Measurements from ENCODE around the gene ABI3BP. TPM values are rescaled to one million over a fixed set of nuclear protein-coding genes. Genes with fewer than 3 reads are reported as not detected.

The ABI3BP gene
- total RNA-seq, 5 donors from 2014 or later (not counting 1 experiment from before 2014, with no cell fraction given) = 0.18 to 0.66 (median 0.43) TPM; not detected in 2

DNA sequence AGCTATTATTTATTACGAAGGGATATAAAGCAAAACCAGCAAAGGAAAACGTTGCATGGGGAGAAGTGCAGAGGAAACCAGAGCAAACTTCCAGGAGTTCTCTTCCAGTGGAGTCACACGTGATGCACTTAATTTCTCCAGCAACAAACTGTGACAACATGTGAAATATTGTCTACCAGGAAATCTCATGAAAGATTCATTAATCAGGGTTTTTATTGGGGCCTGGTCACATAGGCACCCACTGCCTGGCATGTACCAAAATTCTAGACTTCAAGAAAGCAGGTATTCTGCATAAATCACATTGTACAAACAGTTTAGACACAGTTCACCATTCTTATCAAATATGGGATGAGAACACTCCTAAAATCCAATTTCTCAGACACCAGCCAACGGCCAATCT lies 289.4 kb downstream of the ABI3BP start:
- Mint-ChIP-seq H3K4me1 (peaks cover 5 to 8% (median 7%) of the 10 kb centered on the region in 3 donors), H3K36me3 (no peaks in the 10 kb centered on the region), H3K4me3 (no peak overlapping the region), H3K9me3 (no peaks in the 10 kb centered on the region), H3K27me3 (peaks cover 19 to 21% of the 10 kb centered on the region in 2 donors), H3K27ac (no peak overlapping the region)
- no peak for ATAC-seq (replicated peaks in 1 of 4)
- CTCF ChIA-PET = no interaction called here
- H3K4me3 ChIP-seq (ENCODE audit: control insufficient read depth in 1 of 2, extremely low read depth in 1 of 2, low read length in 1 of 2) = no peak overlapping the region
- POLR2A ChIA-PET = no interaction called here
- 95% methylated on average over 3 of the region's 4 CpGs for WGBS (ENCODE audit: insufficient coverage)
- peaks cover 0 to 2% of the 10 kb centered on the region in 2 experiments for H3K27me3 ChIP-seq (replicated peaks in 1 of 2; ENCODE audit: control insufficient read depth in 2 of 2, extremely low read depth in 1 of 2, insufficient read depth in 2 of 2, low read length in 1 of 2)
- H3K27ac ChIP-seq (ENCODE audit: low read length) = no peak overlapping the region
- DNase-seq = no peak
- no peaks in the 10 kb centered on the region for H3K9me3 ChIP-seq
- peaks cover 0 to 6% of the 10 kb centered on the region in 2 experiments for H3K4me1 ChIP-seq (ENCODE audit: control insufficient read depth in 1 of 2, extremely low read depth in 1 of 2, insufficient read depth in 2 of 2, low read length in 2 of 2)
- no peaks in the 10 kb centered on the region for H3K36me3 ChIP-seq (ENCODE audit: control insufficient read depth in 2 of 2, extremely low read depth in 1 of 2, insufficient read depth in 1 of 2, low read length in 1 of 2)

- DNase-seq (no peak), ATAC-seq (replicated peaks in 1 of 4) (no peak)
- peaks cover 1 to 2% of the 10 kb centered on the region in 2 experiments for H3K27me3 ChIP-seq (replicated peaks in 1 of 2; ENCODE audit: control insufficient read depth in 2 of 2, extremely low read depth in 1 of 2, insufficient read depth in 2 of 2, low read length in 1 of 2)
- no CpG with 5 or more reads among the region's 5 CpGs for WGBS (ENCODE audit: insufficient coverage)
- H3K4me3 ChIP-seq (ENCODE audit: control insufficient read depth in 1 of 2, extremely low read depth in 1 of 2, low read length in 1 of 2) = no peak overlapping the region
- POLR2A ChIA-PET = interaction anchor here in 1 of 2 donors (0.6 kb wide), 2 partner anchors 12 to 61 kb away, joined by 3 read pairs; no protein-coding TSS in a partner anchor
- no peaks in the 10 kb centered on the region for H3K9me3 Mint-ChIP-seq
- no peak overlapping the region for H3K4me3 Mint-ChIP-seq
- H3K36me3 Mint-ChIP-seq = no peaks in the 10 kb centered on the region
- no peak overlapping the region for H3K27ac ChIP-seq (ENCODE audit: low read length)
- peaks cover 25 to 26% of the 10 kb centered on the region in 2 donors for H3K27me3 Mint-ChIP-seq
- no peaks in the 10 kb centered on the region for H3K36me3 ChIP-seq (ENCODE audit: control insufficient read depth in 2 of 2, extremely low read depth in 1 of 2, insufficient read depth in 1 of 2, low read length in 1 of 2)
- no peaks in the 10 kb centered on the region for H3K9me3 ChIP-seq
- no peak overlapping the region for H3K27ac Mint-ChIP-seq
- CTCF ChIA-PET = interaction anchor here in 1 of 2 donors (0.6 kb wide), 1 partner anchor 871 kb away, joined by 5 read pairs; no protein-coding TSS in a partner anchor
- no peaks in the 10 kb centered on the region for H3K4me1 ChIP-seq (ENCODE audit: control insufficient read depth in 1 of 2, extremely low read depth in 1 of 2, insufficient read depth in 2 of 2, low read length in 2 of 2)
- H3K4me1 Mint-ChIP-seq = no peaks in the 10 kb centered on the region
Measured at GRCh38 chr3:100702980-100703345, 290.3 kb downstream of the ABI3BP start.

DNA sequence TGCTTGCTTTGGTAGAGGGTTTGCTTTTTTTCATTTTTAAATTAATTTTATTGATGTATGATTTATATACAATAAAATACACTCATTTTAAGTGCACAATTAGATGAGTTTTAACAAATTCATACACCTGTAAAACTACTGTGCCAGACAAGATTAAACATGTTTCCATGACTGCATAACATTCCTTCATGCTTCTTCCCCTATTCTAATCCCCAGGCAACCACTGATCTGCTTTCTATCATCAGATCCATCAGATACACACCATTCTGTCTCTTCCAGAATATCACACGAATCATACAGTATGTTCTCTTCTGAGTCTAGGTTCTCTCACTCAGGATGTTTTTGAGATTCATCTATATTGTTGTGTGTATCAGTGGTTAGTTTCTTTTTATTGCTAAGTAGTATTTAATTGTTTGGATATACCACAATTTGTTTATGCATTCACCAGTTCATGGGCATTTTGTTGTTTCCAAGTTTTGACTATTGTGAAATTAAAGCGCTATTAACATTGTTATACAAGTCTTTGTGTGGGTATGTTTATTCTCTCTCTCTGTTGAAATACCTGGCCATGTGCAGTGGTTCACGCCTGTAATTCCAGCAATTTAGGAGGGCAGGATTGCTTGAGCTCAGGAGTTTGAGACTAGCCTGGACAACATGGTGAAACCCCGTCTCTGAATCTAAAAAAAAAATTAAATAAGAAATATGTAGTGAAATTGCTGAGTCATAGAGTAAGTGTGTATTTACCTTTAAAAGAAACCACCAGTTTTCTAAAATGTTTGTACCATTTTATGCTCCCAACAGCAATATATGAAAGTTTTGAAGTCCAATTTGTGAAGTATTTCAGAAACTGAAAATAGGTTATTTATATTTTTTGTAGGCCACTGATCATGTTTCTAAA lies 290.9 kb downstream of the ABI3BP start:
- WGBS (ENCODE audit: insufficient coverage) = 100% methylated on average over 1 of the region's 4 CpGs
- peaks cover 29 to 32% of the 10 kb centered on the region in 2 donors for H3K27me3 Mint-ChIP-seq

DNA sequence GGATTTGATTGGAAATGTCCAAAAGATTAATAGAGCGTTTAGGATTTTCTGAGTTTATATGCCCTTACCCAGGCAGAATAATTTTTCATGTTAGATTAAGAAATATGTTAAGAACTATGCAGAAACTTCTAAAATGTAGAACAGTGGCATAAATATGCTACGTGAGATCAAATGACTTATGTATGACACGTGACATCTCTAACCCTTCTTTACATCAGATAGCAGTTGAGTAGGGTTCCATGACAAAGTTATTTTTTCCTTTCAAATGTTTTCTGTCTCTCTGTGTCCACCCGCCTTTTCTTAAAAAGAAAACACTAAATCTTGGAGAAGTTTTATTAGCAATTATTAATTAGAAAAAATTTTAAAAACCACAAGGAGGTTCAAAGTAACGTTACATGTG lies 292.5 kb downstream of the ABI3BP start:
- Mint-ChIP-seq H3K27ac (no peak overlapping the region), H3K27me3 (peaks cover 38 to 39% of the 10 kb centered on the region in 2 donors), H3K4me1 (no peaks in the 10 kb centered on the region), H3K9me3 (no peaks in the 10 kb centered on the region), H3K36me3 (no peaks in the 10 kb centered on the region), H3K4me3 (no peak overlapping the region)
- WGBS (ENCODE audit: insufficient coverage) = no CpG with 5 or more reads among the region's 5 CpGs
- no peak for ATAC-seq (replicated peaks in 1 of 4)
- CTCF ChIA-PET = no interaction called here
- DNase-seq = no peak
- no peak overlapping the region for H3K27ac ChIP-seq (ENCODE audit: low read length)
- no peaks in the 10 kb centered on the region for H3K9me3 ChIP-seq
- no peaks in the 10 kb centered on the region for H3K36me3 ChIP-seq (ENCODE audit: control insufficient read depth in 2 of 2, extremely low read depth in 1 of 2, insufficient read depth in 1 of 2, low read length in 1 of 2)
- POLR2A ChIA-PET = no interaction called here
- peaks cover 0 to 11% of the 10 kb centered on the region in 2 experiments for H3K27me3 ChIP-seq (replicated peaks in 1 of 2; ENCODE audit: control insufficient read depth in 2 of 2, extremely low read depth in 1 of 2, insufficient read depth in 2 of 2, low read length in 1 of 2)
- no peak overlapping the region for H3K4me3 ChIP-seq (ENCODE audit: control insufficient read depth in 1 of 2, extremely low read depth in 1 of 2, low read length in 1 of 2)
- H3K4me1 ChIP-seq (ENCODE audit: control insufficient read depth in 1 of 2, extremely low read depth in 1 of 2, insufficient read depth in 2 of 2, low read length in 2 of 2) = no peaks in the 10 kb centered on the region

More for the DNA sequence above, 290.9 kb downstream of the ABI3BP start:
- H3K9me3 ChIP-seq = no peaks in the 10 kb centered on the region
- Mint-ChIP-seq H3K4me1 (no peaks in the 10 kb centered on the region), H3K27ac (no peak overlapping the region), H3K4me3 (no peak overlapping the region), H3K9me3 (no peaks in the 10 kb centered on the region), H3K36me3 (no peaks in the 10 kb centered on the region)
- no peaks in the 10 kb centered on the region for H3K36me3 ChIP-seq (ENCODE audit: control insufficient read depth in 2 of 2, extremely low read depth in 1 of 2, insufficient read depth in 1 of 2, low read length in 1 of 2)
- peaks cover 2 to 4% of the 10 kb centered on the region in 2 experiments for H3K27me3 ChIP-seq (replicated peaks in 1 of 2; ENCODE audit: control insufficient read depth in 2 of 2, extremely low read depth in 1 of 2, insufficient read depth in 2 of 2, low read length in 1 of 2)
- ChIA-PET CTCF (interaction anchor here in 1 of 2 donors (0.6 kb wide), 1 partner anchor 870 kb away, joined by 5 read pairs; no protein-coding TSS in a partner anchor), POLR2A (no interaction called here)
- DNase-seq = no peak
- H3K4me3 ChIP-seq (ENCODE audit: control insufficient read depth in 1 of 2, extremely low read depth in 1 of 2, low read length in 1 of 2) = no peak overlapping the region
- no peak overlapping the region for H3K27ac ChIP-seq (ENCODE audit: low read length)
- no peaks in the 10 kb centered on the region for H3K4me1 ChIP-seq (ENCODE audit: control insufficient read depth in 1 of 2, extremely low read depth in 1 of 2, insufficient read depth in 2 of 2, low read length in 2 of 2)
- no peak for ATAC-seq (replicated peaks in 1 of 4)
